Measurements from ENCODE around the gene YBX2. TPM values are rescaled to one million over a fixed set of nuclear protein-coding genes. Genes with fewer than 3 reads are reported as not detected.
A peak's percentile ranks its signal among the peaks of the same experiment; 100 is the strongest.

YBX2 gene
- polyA plus RNA-seq, 3 donors from 2014 or later, result not detected

- H3K9me3 Mint-ChIP-seq, result no peaks in the 10 kb centered on the region
- DNase-seq, result no peak
- H3K36me3 Mint-ChIP-seq, result peaks cover 0 to 8% (median 0%) of the 10 kb centered on the region in 3 donors
- H3K27ac Mint-ChIP-seq, result peak overlapping the region in 5 of 6 donors; percentile 23 to 67 (median 55)
- H3K4me3 Mint-ChIP-seq, result peak overlapping the region; percentile 34 to 78 (median 64)
- H3K4me1 Mint-ChIP-seq, result peaks cover 17 to 25% of the 10 kb centered on the region in 2 donors
- peaks cover 5 to 35% (median 18%) of the 10 kb centered on the region in 3 donors for H3K27me3 Mint-ChIP-seq (ENCODE audit: low read depth in 3 of 3)
Observed at GRCh38 chr17:7262935-7263800, 31.3 kb downstream of the YBX2 start.

- Mint-ChIP-seq H3K4me3 (peak within 1 kb of the TSS; percentile 72 to 80 (median 73)), H3K36me3 (peaks cover 0 to 8% (median 0%) of the 10 kb centered on the region in 3 donors), H3K27ac (peak within 1 kb of the TSS in 5 of 6 donors; percentile 23 to 67 (median 36)), H3K27me3 (ENCODE audit: low read depth in 3 of 3) (peaks cover 5 to 33% (median 18%) of the 10 kb centered on the region in 3 donors), H3K4me1 (peaks cover 17 to 25% of the 10 kb centered on the region in 2 donors), H3K9me3 (no peaks in the 10 kb centered on the region)
- no peak for DNase-seq
Observed at GRCh38 chr17:7262192-7262934, 32.1 kb downstream of the YBX2 start, which contains the start of gene CLDN7. Gene CLDN7 (minus strand): TSS chr17:7262478. CDS start chr17:7262043, 435 bp downstream.

DNA sequence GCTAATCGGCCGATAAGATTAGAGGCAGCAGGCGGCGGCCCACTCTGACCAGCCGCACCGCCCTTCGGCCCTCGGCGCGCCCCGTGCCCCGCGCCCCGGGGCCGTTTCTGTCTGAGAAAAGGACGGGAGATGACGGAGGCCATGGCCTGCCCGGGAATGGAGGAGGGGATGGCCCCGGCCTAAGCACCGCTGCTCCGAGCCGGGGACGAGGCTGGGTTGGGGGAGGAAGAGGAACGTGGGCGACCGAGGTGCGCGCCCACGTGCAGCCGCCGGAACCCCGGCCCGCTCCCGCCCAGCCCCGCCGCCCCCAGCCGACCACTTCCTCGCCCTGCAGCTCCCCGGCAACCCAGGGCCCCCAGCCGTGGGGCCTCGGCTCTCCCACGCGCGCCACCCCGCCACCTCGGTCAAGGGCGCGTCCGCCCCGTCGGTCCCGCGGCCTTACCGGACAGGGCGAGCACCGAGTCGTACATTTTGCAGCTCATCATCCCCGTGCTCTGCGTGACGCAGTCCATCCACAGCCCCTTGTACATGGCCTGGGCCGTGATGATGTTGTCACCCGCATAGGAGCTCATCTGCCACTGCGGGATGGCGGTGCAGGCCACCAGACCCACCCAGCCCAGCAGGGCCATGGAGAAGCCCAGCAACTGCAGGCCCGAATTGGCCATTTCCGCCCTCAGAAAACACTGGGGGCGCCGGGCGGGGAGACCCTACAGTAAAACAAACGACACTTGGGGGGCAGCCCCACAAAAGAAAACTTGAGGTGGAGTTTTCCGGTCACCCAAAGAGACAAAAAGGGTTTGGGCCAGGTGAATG lies 32.9 kb downstream of the YBX2 start:
- H3K27ac Mint-ChIP-seq, result peak overlapping the region in 1 of 6 donors; percentile 53

GRCh38 chr17:7260651-7261378 lies 33.6 kb downstream of the YBX2 start:
- H3K4me1 Mint-ChIP-seq, result peaks cover 17 to 27% of the 10 kb centered on the region in 2 donors
- no peaks in the 10 kb centered on the region for H3K9me3 Mint-ChIP-seq
- peak in 2 of 3 donors; percentile 26 for DNase-seq
- no peak overlapping the region for H3K27ac Mint-ChIP-seq
- H3K36me3 Mint-ChIP-seq, result peaks cover 0 to 17% (median 8%) of the 10 kb centered on the region in 3 donors
- peak overlapping the region; percentile 66 to 80 (median 72) for H3K4me3 Mint-ChIP-seq
- peaks cover 7 to 26% (median 15%) of the 10 kb centered on the region in 3 donors for H3K27me3 Mint-ChIP-seq (ENCODE audit: low read depth in 3 of 3)

More for the DNA sequence above, 32.9 kb downstream of the YBX2 start:
- peaks cover 17 to 27% of the 10 kb centered on the region in 2 donors for H3K4me1 Mint-ChIP-seq
- peak; percentile 33 to 35 (median 33) for DNase-seq
- H3K9me3 Mint-ChIP-seq, result no peaks in the 10 kb centered on the region
- H3K4me3 Mint-ChIP-seq, result peak overlapping the region; percentile 72 to 80 (median 73)
- peaks cover 0 to 12% (median 4%) of the 10 kb centered on the region in 3 donors for H3K36me3 Mint-ChIP-seq
- H3K27me3 Mint-ChIP-seq (ENCODE audit: low read depth in 3 of 3), result peaks cover 5 to 30% (median 16%) of the 10 kb centered on the region in 3 donors

DNA sequence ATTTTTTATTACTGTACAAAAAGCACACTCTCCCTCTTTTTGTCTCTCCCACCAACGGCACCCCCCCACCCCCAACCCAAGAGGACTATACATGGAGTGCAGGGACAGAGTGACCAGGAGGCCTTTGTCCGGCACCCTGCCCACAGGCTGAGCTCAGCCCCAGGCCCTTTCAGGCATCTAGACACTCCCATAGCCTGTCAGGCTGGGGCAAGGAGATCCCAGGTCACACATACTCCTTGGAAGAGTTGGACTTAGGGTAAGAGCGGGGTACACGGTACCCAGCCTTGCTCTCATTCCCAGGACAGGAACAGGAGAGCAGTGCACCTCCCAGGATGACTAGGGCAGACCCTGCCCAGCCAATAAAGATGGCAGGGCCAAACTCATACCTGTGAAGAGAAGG lies 34.3 kb downstream of the YBX2 start:
- Mint-ChIP-seq H3K4me1 (peaks cover 17 to 27% of the 10 kb centered on the region in 2 donors), H3K4me3 (peak overlapping the region; percentile 50 to 71 (median 63)), H3K9me3 (no peaks in the 10 kb centered on the region), H3K27me3 (ENCODE audit: low read depth in 3 of 3) (peaks cover 6 to 24% (median 15%) of the 10 kb centered on the region in 3 donors), H3K36me3 (peaks cover 0 to 17% (median 8%) of the 10 kb centered on the region in 3 donors), H3K27ac (peak overlapping the region in 1 of 6 donors; percentile 50)
- no peak for DNase-seq

DNA sequence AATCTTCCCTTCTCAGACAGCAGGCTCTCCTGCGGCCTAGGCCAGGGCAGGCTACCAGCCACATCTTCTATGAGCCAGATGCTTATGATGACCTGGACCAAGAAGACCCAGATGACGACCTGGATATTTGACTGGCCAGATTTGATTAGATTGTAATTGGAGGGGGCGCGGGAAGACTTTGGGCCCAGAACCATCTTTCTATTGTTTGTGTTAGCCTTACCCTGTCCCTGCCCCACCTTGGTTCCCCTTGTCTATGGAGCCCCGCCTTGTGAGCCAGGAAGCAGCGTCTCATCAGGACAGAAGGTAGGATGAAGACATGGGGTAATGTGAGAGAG lies 34.9 kb downstream of the YBX2 start:
- Mint-ChIP-seq H3K4me1 (peaks cover 17 to 29% of the 10 kb centered on the region in 2 donors), H3K36me3 (peaks cover 4 to 22% (median 13%) of the 10 kb centered on the region in 3 donors), H3K9me3 (no peaks in the 10 kb centered on the region), H3K4me3 (peak overlapping the region in 4 of 5 donors; percentile 7 to 42 (median 14)), H3K27ac (no peak overlapping the region), H3K27me3 (ENCODE audit: low read depth in 3 of 3) (peaks cover 6 to 19% (median 13%) of the 10 kb centered on the region in 3 donors)
- DNase-seq, result no peak

DNA sequence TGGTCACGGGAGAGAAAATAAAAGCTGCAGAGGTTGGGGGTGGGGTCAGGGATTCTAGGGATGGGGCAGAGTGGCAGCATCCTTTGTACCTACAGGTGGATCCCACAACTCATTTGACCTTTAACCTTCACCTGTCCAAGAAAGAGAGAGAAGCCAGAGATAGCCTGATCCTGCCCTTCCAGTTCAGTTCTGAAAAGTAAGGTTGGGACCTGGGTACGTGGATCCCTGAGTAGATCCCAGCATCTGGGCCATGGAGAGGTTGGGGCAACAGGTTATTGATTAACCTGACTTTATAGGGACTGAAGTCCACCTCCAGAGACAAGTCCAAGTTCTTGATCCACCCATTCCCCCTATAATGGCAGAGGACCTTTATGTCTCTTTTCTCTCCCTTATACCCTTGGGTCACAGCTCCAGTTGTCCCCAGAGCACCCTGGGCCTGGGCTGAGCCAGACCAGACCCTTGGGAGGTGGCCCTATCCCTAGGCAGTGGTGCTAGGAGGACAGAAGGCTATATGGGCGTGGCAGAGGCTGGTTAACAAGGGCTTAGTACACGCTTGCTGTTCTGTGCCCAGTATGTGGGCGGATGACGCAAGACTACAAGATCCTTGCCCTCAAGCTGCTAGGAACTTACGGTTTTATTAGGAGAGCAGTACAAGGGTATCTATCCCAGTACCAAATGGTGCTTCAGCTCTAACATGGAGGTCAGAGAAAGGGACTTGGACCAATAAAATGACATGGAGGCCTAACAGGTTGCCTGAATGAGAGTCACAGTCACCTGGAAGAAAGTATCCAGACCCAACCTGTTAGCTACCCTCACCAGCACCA lies 35.5 kb downstream of the YBX2 start:
- Mint-ChIP-seq H3K27ac (peak overlapping the region in 1 of 6 donors; percentile 69), H3K27me3 (ENCODE audit: low read depth in 3 of 3) (peaks cover 6 to 14% (median 11%) of the 10 kb centered on the region in 3 donors), H3K36me3 (peaks cover 5 to 22% (median 13%) of the 10 kb centered on the region in 3 donors), H3K9me3 (no peaks in the 10 kb centered on the region), H3K4me1 (peaks cover 17 to 30% of the 10 kb centered on the region in 2 donors), H3K4me3 (peak overlapping the region in 2 of 5 donors; percentile 7 to 15)
- DNase-seq, result no peak

DNA sequence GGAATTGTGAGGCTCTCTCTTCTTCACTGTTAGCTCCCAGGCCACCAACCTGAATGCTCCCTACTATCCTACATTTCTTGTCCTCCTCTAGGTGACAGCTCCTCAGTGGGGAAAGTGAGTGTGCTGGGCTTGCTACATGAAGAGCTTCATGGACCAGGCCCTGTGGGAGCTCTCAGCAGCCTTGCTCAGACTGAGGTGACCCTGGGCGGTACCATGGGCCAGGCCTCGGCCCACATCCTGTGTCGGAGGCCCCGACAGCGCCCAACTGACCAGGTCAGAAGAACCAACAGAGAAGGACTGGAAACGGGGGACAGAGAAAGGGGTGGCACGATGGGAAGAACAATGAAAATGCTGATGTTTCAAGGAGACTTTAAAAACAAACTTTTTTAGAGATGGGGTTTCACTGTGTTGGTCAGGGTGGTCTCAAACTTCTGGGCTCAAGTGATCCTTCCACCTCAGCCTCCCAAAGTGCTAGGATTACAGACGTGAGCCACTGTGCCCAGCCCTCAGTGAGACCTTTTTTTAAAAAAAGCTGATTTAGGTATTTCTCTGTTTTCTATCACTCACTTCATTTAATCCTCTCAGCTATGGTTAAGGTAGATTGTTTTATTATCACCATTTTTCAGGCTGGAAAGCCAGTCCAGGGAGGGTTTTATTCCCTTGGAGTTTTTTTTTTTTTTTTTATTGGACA lies 37.5 kb downstream of the YBX2 start:
- peaks cover 9 to 27% (median 13%) of the 10 kb centered on the region in 3 donors for H3K36me3 Mint-ChIP-seq
- DNase-seq, result no peak
- peaks cover 9 to 14% (median 11%) of the 10 kb centered on the region in 3 donors for H3K27me3 Mint-ChIP-seq (ENCODE audit: low read depth in 3 of 3)
- no peak overlapping the region for H3K4me3 Mint-ChIP-seq
- H3K9me3 Mint-ChIP-seq, result no peaks in the 10 kb centered on the region
- H3K4me1 Mint-ChIP-seq, result peaks cover 21 to 29% of the 10 kb centered on the region in 2 donors
- peak overlapping the region in 2 of 6 donors; percentile 72 to 83 for H3K27ac Mint-ChIP-seq

GRCh38 chr17:7254511-7254910 lies 39.9 kb downstream of the YBX2 start:
- Mint-ChIP-seq H3K4me3 (peak overlapping the region in 1 of 5 donors; percentile 52), H3K27ac (peak overlapping the region in 3 of 6 donors; percentile 60 to 77 (median 70)), H3K27me3 (ENCODE audit: low read depth in 3 of 3) (peaks cover 11 to 13% (median 12%) of the 10 kb centered on the region in 3 donors), H3K36me3 (peaks cover 9 to 27% (median 13%) of the 10 kb centered on the region in 3 donors), H3K4me1 (peaks cover 36 to 39% of the 10 kb centered on the region in 2 donors), H3K9me3 (no peaks in the 10 kb centered on the region)
- DNase-seq, result no peak

GRCh38 chr17:7253082-7253481 lies 41.4 kb downstream of the YBX2 start:
- Mint-ChIP-seq H3K27ac (peak overlapping the region; percentile 99 to 100 (median 100)), H3K36me3 (peaks cover 9 to 22% (median 13%) of the 10 kb centered on the region in 3 donors), H3K4me1 (peaks cover 44 to 51% of the 10 kb centered on the region in 2 donors), H3K27me3 (ENCODE audit: low read depth in 3 of 3) (peaks cover 11 to 13% (median 12%) of the 10 kb centered on the region in 3 donors), H3K9me3 (no peaks in the 10 kb centered on the region), H3K4me3 (peak overlapping the region; percentile 96 to 98 (median 97))
- DNase-seq, result no peak

Data from immature natural killer cell (primary cell).